Body of pancreas (tissue), 4 donors: Measurements from ENCODE around the gene TEX53. TPM values are rescaled to one million over a fixed set of nuclear protein-coding genes. Genes with fewer than 3 reads are reported as not detected.

Experiments used
- ATAC-seq: fragments of 150-250 bp; one replicate; pipeline ENCODE4 v1.9.1; 2016
- DNase-seq, 4 donors: peaks; one replicate each; pipeline ENCODE4 v3.0.0-alpha.2; 2019
- H3K27ac ChIP-seq, 4 donors: fragments of 200-600 bp; sonication (generic); 1 replicate in 3 of 4; 2 replicates in 1 of 4; pipeline versions ENCODE4 v1.5.1 to v1.6.1; 2016 to 2019; ENCODE audit warnings: mild to moderate bottlenecking in 1 of 4, mixed read lengths in 1 of 4, moderate library complexity in 1 of 4
- H3K27me3 ChIP-seq, 2 donors: fragments of 200-600 bp; sonication (generic); one replicate each; pipeline ENCODE4 v1.6.0; 2016; ENCODE audit warnings: mild to moderate bottlenecking in 1 of 2
- H3K36me3 ChIP-seq, 2 donors: fragments of 200-600 bp; sonication (generic); replicated peaks in 1 of 2; 2 replicates each; pipeline ENCODE4 v1.5.1; 2016; ENCODE audit warnings: low read depth in 2 of 2; ENCODE audit not compliant: insufficient read depth in 1 of 2
- H3K4me1 ChIP-seq: fragments of 200-600 bp; sonication (generic); one replicate; pipeline ENCODE4 v1.6.0; 2016
- H3K4me3 ChIP-seq, 2 donors: fragments of 200-600 bp; sonication (generic); 1 replicate in 1 of 2; 2 replicates in 1 of 2; pipeline ENCODE4 v1.5.1; 2016 to 2019
- H3K9me3 ChIP-seq, 3 donors: fragments of 200-600 bp; sonication (generic); 1 replicate in 2 of 3; 2 replicates in 1 of 3; pipeline ENCODE4 v1.5.1; 2016
- CTCF ChIP-seq, 7 experiments: fragments of 450-650 bp in 4 of 7; fragments of 200-600 bp in 3 of 7; sonication (generic) in 3 of 7; IDR thresholded peaks; one replicate each; pipeline ENCODE4 v1.5.1; 2016 to 2019; ENCODE audit warnings: antibody characterized with exemption in 7 of 7
- POLR2A ChIP-seq, 3 donors: fragments of 450-650 bp; IDR thresholded peaks; one replicate each; pipeline ENCODE4 v1.6.1; 2016; ENCODE audit warnings: antibody characterized with exemption in 3 of 3, mild to moderate bottlenecking in 2 of 3
- WGBS, 2 donors: methylation state at CpG; one replicate each; pipeline ENCODE4 v1.1.5; 2017; 5-methylcytosine and 5-hydroxymethylcytosine counted together
- intact Hi-C: fragments of 100-400 bp; cut with DNase I; formaldehyde crosslinking; loops from one replicate; pipeline ENCODE4 v1.15.1; 2023
- total RNA-seq, 2 donors: library from RNA; depleted of rRNA; stranded (reverse); fragments of >200 nt; gene quantifications; one replicate each; pipeline ENCODE4 v1.1.0, GENCODE V29; 2016

Gene TEX53
- total RNA-seq, 2 donors from 2014 or later = not detected

GRCh38 chr9:114641967-114642366, 15.6 kb downstream of the TEX53 start:
- H3K36me3 ChIP-seq = peaks cover 0 to 8% of the 10 kb centered on the region in 2 donors
- WGBS, 2 donors = 75 to 88% methylated on average over 1 of the region's 1 CpG
- H3K4me3 ChIP-seq = no peak overlapping the region
- no peak overlapping the region for H3K27ac ChIP-seq
- intact Hi-C loops = no loop called here
- no peaks in the 10 kb centered on the region for H3K27me3 ChIP-seq
- ATAC-seq = no peak
- H3K9me3 ChIP-seq = no peaks in the 10 kb centered on the region
- H3K4me1 ChIP-seq = no peaks in the 10 kb centered on the region
- no peak for DNase-seq
- TF ChIP-seq POLR2A (IDR thresholded peaks at IDR 0.05) = no peak
- TF ChIP-seq CTCF (IDR thresholded peaks at IDR 0.05) = no peak

- no peaks in the 10 kb centered on the region for H3K4me1 ChIP-seq
- intact Hi-C loops = no loop called here
- no peaks in the 10 kb centered on the region for H3K9me3 ChIP-seq
- DNase-seq (no peak), ATAC-seq (no peak)
- no peaks in the 10 kb centered on the region for H3K27me3 ChIP-seq
- peaks cover 0 to 6% of the 10 kb centered on the region in 2 donors for H3K36me3 ChIP-seq
- no peak for TF ChIP-seq CTCF (IDR thresholded peaks at IDR 0.05)
- no peak for TF ChIP-seq POLR2A (IDR thresholded peaks at IDR 0.05)
- WGBS, 2 donors = 94 to 96% methylated on average over 8 of the region's 8 CpGs
- H3K4me3 ChIP-seq = no peak overlapping the region
- H3K27ac ChIP-seq = no peak overlapping the region
Observed at GRCh38 chr9:114638404-114638803, 19.2 kb downstream of the TEX53 start.

DNA sequence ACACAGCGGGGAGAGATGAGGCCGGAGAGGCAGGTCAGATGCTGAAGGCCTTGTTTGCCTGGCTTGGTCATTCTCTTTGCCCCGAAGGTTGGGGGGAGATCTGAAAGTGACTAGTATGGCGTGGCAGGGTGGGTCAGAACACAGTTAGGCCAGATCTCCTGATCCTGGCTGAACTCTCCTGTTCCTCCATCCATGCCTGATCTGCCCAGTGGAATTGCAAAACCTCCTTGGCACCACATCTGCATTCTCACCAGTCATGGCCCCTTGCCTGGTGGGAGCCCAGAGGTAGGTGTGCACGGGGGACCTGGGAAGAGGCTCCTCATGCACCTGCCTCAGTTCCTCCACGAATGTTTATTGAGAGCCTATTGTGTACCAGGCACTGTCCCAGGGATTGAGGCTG, 23.2 kb downstream of the TEX53 start:
- no peak for ATAC-seq
- intact Hi-C loops = no loop called here

GRCh38 chr9:114633438-114634089, 24.0 kb downstream of the TEX53 start:
- DNase-seq (no peak), ATAC-seq (no peak)
- H3K27ac ChIP-seq = no peak overlapping the region
- H3K36me3 ChIP-seq = peaks cover 0 to 1% of the 10 kb centered on the region in 2 donors
- intact Hi-C loops = no loop called here
- TF ChIP-seq CTCF (IDR thresholded peaks at IDR 0.05) (no peak), POLR2A (IDR thresholded peaks at IDR 0.05) (no peak)
- no peak overlapping the region for H3K4me3 ChIP-seq
- H3K4me1 ChIP-seq = no peaks in the 10 kb centered on the region
- no peaks in the 10 kb centered on the region for H3K9me3 ChIP-seq
- 85 to 96% methylated on average over 7 to 11 of the region's 11 CpGs for WGBS, 2 donors
- no peaks in the 10 kb centered on the region for H3K27me3 ChIP-seq

More for the DNA sequence above, 23.2 kb downstream of the TEX53 start:
- TF ChIP-seq CTCF (IDR thresholded peaks at IDR 0.05) (no peak), POLR2A (IDR thresholded peaks at IDR 0.05) (no peak)
- Histone ChIP-seq H3K9me3 (no peaks in the 10 kb centered on the region), H3K4me3 (no peak overlapping the region), H3K27me3 (no peaks in the 10 kb centered on the region), H3K4me1 (no peaks in the 10 kb centered on the region), H3K36me3 (peaks cover 0 to 5% of the 10 kb centered on the region in 2 donors), H3K27ac (no peak overlapping the region)
- 47 to 85% methylated on average over 2 to 6 of the region's 6 CpGs for WGBS, 2 donors
- DNase-seq = no peak

GRCh38 chr9:114631166-114631565, 26.4 kb downstream of the TEX53 start:
- intact Hi-C loops = no loop called here
- 25 to 44% methylated on average over 2 of the region's 2 CpGs for WGBS, 2 donors
- no peak overlapping the region for H3K27ac ChIP-seq
- DNase-seq (no peak), ATAC-seq (no peak)
- peaks cover 0 to 1% of the 10 kb centered on the region in 2 donors for H3K36me3 ChIP-seq
- no peaks in the 10 kb centered on the region for H3K27me3 ChIP-seq
- H3K4me1 ChIP-seq = no peaks in the 10 kb centered on the region
- TF ChIP-seq CTCF (IDR thresholded peaks at IDR 0.05) (no peak), POLR2A (IDR thresholded peaks at IDR 0.05) (no peak)
- H3K4me3 ChIP-seq = no peak overlapping the region
- no peaks in the 10 kb centered on the region for H3K9me3 ChIP-seq
